ENCODE measurements around the gene RPP25L.

The RPP25L gene

DNA sequence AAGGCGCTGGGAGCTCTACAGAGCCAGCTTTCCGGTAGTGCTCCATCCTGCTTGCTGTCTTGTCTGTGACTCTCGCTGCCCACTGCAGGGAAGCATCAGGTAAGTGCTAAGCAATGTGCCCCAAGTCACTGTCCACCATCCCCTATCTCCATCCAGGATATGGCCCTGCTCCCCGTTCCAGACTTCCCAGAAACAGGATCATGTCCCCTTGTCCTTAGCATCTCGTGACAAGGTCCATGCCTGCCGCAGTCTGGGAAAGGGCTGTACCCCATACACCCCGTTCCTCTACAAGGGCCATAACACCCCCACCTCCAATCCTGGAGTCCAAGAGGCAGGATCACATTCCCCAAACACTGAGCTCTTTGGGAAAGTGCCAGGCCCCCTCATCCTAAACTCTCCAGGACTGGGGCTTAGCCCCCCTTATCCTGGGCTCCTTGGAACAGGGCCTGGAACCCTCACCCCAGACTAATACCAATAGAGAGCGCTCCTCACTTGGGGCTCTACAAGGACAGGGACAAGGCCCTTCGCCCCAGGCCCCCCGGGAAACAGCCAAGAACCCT lies 566 bp downstream of the RPP25L start:
- DNase-seq (ENCODE audit: low spot score): no peak

DNA sequence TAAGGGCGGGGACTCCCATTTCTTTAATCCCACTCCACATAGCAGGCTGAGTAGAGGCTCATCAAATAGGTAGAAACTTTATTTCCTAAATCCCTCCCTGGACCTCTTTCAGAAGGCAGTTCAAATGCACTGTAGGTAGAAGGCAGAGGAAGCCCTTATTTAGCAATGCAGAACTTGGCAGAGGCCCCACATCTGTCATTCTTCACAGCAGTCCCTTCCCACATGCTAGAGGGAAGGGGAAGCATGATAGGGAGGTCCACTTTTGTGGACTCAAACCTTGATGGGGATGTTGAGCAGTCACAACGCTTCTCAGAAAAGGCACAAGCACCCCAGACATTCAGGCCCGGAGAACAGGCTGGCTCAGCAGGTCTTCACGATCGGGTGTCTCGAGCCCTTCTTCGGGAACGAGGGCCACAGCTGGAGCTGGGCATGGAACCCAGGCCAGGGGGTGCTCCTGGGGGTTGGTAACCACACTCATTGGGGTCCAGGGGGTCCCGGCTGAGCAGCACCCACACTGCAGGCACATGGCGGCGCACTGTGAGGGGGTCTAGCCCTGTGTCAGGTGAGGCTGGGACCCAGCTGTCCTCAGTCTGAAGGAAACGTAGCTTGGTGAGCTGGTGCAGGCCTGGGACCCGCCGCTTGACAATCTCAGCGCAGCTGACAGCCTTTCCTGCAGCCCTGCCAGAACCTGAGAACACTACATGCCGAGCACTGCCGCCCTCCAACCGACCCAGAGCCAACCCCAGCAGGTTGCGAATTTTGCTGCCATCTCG lies 1.3 kb downstream of the RPP25L start:
- DNase-seq (ENCODE audit: low spot score): no peak

DNA sequence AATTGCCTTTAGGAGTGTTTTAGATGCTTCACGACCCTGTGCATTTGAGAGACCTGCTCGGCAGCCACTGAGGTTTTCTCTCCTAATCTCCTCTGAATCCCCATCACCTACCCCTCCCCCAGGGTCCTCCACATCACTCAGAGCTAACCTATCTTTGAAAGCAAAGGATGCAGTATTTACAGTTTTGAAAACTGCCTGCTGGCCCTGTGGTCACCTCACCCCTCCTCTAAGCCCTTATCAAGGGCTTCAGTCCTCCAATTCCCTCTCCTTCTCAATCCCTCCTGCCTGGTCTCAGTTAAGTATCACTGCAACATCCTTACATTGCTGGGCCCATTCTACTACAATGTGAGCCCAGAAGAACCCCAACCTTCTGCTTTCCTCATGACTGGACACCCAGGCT lies 4.6 kb downstream of the RPP25L start:
- no peak for DNase-seq (ENCODE audit: low spot score)

DNA sequence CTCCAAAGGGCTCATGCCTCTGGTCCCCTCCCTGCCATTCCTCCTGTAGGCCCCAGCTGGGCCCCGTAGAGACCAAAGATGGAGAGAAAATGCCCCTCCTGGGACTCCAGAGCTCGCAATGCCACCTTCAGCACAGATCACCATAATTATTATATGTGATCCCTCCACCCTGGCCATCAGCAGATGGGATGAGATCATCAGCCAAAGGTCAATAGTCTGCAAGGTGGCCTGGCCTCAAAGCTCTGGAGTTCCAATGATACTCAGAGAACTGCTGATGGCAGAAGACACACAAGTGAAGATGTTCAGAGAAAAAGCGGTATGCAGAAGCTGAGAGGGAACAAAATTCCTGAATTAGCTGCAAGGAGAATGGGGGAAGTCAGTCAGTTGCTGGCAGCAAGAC lies 5.0 kb downstream of the RPP25L start:
- DNase-seq (ENCODE audit: low spot score): no peak

DNA sequence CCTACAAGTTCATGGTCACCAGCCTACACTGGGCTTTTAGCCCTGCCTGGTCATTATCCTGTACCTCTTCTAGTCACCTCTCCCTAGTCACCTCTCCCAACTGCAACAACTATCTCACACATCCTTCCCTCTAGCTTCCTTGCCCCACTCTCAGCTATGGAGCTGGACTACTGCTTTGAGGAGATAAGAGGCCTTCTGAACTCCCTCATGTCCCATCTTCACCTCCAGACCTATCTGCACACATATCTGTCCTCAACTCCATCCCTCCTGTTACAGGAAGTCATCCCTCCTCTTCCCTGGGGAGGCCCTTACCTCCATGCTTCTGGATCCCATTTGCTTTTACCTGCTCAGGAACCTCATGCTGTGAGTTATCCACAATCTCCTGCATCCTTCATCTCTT lies 5.7 kb downstream of the RPP25L start:
- DNase-seq (ENCODE audit: low spot score): no peak

DNA sequence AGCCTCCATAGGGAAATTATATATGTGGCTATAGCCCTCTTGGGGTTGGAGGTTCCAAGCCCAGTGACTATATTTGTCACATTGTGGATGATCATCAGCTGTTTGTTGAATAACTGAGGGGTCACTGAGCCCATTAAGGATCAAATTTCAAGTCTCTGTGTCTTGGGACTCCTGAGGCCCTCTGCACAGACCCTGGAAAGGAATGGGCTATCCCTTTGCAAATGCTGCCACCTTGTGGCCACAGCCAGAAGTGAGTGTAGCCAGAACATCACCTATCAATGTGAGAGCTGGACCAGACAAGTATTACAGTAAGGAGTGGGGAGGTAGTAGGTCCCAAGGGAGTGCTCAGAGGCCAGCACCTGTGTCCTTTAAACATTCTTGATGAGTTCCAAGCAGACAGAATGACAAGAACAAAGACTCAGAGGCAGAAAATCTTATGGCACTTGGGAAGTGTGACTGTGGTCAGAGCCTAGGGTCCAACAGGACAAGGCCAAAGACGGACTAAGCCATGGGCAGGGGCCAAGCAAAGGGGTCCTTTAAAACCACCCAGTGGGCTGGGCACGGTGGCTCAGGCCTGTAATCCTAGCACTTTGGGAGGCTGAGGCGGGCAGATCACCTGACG lies 8.2 kb downstream of the RPP25L start:
- peak; percentile 74 for DNase-seq (ENCODE audit: low spot score)

DNA sequence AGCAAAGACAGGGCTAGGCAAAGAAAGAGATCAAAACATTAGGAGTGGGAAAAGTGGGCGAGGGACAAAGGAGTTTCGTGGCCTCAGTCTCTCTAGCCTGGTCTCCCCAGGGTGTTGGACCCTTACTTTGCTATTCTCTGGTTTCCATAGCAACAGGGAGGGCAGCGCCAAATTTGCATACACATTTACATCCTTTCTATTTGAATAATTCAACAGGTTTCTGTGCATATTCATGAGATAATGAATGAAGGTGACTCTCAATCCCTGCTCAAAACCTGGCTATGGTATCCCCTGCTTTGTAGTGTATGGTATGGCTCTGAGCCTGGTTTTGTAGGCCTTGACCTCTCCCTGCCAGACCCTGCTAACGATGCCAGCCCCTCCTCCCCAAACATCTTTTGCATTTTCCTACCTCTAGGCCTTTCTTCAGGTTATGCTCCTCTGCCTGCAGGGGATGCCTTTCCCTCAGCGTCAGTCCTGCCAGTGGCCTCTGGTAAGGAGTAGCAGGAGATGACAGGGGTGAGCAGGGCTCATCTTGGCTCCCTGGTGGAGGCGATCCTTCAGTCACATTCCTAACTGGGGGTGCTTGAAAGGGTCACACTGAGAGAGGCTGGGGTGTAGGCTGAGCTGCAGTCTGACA lies 9.8 kb downstream of the RPP25L start:
- DNase-seq (ENCODE audit: low spot score): no peak

DNA sequence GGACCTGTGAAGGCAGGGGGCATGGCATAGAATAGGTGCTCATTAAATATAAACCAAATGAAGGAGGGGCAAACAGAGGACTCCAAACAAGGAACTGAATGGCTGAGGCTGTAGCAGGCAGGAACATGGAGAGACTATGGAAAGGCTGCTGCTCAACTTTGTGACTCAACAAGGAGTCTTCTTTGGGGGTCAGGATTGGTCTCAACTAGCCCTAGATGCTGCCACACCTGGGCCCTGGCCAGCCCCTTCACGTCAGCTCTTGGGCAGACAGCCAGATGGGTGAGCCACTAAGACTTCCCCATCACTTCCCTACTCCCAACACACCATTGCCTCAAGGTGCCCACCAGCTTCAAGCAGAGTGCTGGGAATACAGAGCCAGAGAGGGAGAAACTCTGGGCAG lies 11.0 kb downstream of the RPP25L start:
- no peak for DNase-seq (ENCODE audit: low spot score)

DNA sequence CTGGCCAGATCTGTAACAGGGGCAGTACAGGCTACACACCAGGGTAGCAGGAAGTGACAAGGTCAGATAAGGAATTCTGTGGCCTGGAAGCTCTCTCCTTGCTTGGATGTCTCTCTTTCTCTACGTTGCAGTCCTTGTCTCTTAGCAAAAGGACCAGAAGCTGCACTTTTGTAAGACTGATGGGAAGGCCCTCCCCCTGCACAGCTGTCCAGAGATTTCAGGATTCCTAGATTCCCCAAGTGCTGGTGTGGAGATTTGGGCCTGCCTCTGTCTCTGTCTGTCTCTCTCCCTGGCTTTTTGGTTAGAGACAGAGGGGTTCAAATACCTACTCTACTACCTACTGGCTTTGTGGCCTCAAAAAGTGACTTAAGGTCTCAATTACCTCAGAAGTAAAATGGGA lies 12.4 kb downstream of the RPP25L start:
- DNase-seq (ENCODE audit: low spot score): no peak

DNA sequence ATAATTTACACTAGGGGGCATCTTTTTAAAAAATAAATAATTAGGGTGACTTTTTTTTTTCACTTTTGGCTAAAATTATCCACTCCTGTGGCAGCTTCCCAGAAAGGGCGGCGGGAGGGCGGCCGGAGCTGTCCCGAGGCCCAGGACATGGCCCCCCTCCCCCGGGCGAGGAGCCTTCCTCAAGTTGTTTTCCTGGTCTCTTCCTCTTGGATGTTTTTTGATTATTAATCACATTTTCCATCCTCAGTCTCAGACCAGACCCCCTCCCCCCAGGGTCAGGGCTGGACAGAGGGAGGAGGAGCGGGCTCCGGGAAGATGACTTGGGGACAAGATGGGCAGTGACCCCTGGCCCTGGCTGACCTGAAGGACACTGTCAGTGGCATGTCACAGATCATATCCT lies 17.7 kb downstream of the RPP25L start:
- DNase-seq (ENCODE audit: low spot score): no peak

DNA sequence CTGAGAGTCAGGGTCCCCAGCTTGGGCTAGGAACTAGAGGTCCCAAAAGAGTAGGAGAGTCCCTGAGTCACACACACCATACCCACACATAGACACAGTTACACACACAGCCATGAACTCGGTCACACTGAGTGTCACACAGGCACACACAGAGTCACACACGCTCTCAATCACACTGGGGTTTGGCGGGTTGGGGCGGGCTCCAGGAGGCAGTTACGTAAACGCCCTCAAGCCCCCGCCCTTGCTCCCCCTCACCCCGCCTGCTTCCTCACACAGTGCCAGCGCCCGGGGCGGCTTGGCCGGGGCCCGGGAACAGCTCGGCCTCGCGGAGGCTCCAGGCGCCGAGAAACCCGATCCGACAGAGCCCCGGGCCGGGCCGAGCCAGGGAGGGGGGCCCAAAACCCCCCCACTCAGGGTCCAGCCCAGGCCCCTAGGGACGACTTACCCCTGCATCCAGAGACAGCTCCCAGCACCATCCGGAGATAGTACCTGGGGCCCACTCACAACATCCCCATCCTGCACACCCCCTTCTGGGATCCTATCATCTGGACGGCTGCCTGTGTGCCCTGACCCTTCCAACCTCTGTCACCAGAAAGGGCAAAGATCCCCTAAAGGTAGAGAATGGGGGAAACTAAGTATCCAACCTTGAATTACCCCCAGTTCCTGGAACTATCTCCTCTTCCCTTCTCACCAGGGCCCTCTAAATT lies 18.8 kb downstream of the RPP25L start:
- peak; percentile 71 for DNase-seq (ENCODE audit: low spot score)

DNA sequence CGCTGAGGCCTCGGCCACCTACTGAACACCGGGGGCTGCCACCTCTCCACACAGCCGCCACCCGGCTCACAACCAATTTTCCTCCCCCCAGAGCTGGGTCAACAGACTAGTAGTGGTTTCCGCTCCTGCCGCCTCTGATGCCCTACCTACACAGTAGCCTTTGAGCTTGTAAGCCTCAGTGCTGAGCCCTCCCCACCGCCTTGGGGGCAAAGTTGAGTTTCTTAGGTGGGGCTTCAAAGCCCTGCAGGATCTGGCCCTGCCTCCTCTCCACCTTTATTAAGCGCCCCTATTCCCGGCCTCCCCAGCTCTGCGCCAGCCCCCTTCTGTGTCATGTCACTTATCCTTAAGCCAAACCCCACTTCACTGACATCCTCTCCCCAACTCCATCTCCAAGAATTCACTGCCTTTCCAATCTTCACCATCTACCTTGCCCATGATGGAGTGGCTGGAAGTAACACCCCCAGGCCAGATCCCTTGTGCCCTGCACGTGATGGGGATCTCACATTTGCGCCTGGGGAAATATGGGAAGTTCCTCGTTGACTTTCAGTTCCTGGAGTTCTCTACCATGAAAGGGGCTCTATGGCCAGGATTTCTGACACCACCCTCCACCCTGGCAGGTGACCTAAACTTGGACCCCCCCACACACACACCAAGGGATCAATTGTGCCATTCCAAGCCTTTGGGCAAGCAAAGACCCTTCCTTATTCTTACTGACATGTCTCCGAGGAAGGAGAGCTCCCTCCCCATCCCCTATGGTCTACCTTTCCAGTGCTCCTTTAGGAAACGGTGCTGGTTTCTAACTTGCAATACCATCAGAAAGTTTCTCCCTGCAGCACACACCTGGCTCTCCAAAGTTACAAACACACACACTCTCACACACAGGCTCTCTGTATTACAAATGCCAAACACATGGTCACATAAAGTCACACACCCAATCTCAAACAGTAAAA lies 19.7 kb downstream of the RPP25L start:
- DNase-seq (ENCODE audit: low spot score): no peak

DNA sequence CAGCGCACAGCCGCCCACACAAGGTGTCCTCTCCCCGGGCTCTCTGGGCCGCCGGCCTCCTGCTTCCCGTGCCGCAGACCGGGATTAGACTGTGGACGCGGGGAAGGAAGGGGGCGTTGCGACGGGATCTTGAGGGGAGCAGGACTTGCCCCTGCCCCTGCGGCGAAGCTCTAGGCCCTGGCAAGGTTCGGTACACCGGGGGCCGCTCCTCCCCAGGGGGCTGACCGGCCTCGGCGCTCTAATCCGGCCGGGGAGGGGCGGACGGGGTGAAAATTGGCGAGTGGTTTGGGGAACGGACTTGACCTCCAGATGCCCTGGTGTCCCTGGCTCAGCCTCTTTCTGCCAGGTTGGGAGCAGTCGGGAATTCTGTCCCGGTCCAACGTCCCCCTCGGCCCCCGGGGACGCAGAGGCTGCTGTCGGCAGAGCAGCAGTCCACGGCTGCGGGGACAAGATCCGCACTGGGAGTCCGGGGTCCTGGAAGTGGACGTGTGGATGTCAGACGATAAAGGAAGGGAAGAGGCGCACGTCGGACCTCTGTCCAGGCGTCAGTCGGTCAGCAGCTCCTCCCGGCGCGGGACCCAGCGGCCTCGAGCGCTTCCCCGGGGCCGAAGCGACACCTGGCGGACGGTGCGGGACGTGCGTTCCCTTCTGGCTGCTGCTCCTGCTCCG lies 20.5 kb downstream of the RPP25L start:
- peak; percentile 76 for DNase-seq (ENCODE audit: low spot score)

DNA sequence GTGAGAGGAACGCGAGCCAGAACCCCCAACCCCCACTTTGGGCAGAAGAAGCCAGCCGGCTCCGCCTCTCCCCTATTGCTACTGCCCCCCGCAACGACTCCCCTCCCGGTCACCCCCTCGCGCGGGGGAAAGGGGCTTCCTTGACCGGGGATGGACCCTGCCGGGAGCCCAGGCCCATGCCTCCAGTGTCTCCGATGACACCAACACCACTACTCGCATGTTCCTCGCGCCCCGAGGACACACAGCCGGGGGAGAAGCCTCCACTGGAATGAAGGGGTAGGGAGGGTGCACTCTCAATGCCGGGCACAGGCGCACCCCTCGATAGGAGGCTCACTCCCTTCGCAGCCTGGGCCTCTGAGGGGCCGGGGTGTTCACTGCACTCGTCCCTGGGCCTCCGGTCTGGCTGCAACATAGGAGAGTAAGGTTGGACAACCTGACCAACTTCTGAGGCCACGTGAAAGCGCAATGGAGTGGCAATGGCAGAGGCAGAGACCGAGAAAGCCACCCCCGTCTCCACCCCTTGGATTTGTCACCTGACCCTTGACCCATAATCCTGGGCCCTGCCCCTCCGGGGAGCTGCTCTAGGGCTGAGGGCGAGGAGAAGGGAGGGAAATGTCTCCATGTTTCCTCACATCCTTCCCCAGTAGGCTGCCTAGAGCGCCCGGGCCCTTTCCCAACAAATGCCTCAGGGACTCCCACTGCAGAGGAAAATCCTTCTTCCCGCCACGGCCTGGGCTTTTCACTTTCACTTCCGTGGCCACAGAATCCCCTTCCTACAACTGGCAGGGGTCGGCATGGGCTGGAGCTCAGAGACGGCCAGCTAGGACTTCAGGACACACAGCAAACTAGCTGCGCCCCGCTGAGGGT lies 21.3 kb downstream of the RPP25L start:
- DNase-seq (ENCODE audit: low spot score): no peak

DNA sequence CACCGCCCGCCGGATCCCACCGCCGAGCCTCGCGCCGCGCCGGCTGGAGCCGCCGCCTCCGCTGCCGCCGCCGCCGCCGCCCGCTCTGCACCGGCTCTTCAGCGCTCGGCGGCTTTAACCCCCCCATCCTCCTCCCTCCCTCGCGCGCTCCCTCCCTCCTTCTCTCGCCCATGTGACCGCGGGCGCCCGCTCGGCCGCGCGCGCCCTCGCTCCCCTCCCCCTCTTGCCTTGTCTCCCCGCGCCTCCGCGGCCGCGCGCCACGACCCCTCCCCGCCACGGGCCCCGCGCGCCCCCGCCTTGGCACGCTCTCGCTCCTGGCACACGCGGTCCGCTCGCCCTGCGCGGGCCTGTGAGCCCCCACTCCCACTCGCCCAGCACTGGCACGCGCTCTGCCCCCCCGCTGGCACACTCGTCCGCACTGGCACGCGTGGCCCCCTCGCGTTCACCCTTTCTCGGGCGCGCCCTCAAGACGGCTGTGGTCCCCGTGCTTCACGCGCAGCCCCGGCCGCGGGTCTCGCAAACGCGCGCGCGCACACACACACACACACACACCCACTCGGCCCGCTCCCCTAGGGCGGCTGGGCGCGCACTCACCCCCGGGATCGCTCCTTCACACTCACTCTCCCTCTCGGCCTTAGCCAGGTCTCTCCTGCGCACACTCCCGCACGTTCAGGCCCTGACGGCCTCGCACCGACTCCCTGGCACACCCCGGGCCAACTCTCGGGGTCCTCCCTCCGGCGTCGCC lies 22.1 kb downstream of the RPP25L start, which contains the start of gene CNTFR:
TSS of gene CNTFR (minus strand) at position 89 of the 745 bp plus-strand sequence. CDS start 20,743 bp downstream, outside the sequence.
- peak; percentile 76 for DNase-seq (ENCODE audit: low spot score)

DNA sequence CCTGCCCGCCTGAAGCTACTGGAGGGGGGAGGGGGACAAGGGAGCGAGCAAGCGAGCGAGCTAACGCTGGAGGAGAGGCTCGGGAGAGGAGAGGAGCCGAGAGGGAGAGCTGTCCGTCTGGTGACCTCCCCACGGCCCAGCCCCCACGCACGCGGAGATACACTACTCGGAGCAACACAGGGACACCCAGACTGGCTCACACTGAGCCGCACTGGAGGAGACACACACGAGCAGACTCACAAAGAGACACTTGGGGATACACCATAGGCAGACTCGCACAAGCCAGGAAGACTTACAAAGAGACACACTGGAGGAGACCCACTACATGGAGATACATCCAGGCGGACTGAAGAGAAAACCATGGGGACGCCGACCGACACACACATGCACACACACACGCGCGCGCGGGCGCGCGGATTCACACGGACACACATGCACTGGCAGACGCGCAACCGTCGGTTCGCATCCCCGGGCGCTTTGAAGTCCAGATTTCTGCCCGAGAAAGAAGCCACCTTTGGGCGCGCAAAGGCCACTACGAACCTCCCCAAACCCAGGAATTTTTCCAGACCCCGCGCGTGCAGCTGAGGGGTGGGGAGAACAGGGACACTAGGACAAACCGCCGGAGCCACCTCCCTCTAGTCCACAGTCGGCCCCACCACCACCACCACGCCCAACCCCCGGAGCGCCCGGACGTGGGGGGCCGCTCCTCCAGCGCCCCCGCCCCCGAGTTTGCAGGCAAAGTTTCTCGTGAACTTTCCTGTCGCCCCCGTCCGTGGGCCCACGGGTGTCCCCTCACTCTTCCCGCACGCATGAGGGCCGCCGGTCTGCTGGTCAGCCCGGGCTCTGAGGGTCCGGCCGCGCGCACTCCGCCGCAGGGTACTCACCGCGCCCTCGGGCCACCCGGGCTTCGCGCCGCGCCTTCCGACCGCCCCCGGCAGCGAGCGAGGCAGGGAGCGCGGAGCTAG lies 22.9 kb downstream of the RPP25L start:
- DNase-seq (ENCODE audit: low spot score): no peak

DNA sequence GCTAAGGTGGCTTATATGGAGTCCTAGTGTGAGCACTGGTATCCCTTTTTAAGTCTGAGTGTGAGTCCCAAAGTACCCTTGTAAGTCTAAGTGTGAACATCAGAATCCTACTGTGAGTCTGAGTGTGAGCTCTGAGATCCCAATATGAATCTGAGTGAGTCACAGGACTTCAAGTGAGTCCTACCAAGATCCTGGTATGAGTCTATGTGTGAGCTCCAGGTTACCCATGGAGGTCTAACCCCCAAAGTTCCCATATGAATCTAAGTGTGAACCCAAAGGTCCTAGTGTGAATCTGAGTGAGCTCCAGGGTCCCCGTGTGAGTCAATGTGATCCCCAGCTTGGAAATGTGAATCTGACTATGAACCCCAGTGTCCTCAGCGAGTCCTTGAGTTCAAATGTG lies 24.6 kb downstream of the RPP25L start:
- no peak for DNase-seq (ENCODE audit: low spot score)
